ENCODE results near the gene C3.
A peak's percentile ranks its signal among the peaks of the same experiment; 100 is the strongest.

DNA sequence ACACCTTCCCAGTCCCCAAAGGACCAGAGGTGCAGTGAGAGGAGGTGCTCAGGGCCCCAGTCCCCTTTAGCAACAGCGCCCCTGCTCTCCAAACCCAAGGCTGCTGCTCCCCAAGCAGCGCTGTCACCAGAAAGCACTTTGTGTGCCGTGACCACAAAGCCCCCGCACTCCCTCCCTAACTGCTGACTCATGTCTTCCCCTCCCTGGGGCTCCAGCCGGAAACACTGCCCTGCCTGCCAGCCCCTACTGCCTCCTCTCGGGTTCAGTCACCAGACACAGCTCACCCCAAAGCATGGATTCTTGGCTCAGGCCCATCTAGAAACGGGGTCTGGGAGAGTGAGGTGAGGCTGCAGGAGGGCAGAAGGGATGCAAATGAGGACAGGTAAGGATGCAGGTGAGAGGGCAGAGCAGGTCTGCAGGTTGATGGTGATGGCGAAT lies 45.6 kb downstream of the C3 start:
- TF ChIP-seq, protein P1, sequence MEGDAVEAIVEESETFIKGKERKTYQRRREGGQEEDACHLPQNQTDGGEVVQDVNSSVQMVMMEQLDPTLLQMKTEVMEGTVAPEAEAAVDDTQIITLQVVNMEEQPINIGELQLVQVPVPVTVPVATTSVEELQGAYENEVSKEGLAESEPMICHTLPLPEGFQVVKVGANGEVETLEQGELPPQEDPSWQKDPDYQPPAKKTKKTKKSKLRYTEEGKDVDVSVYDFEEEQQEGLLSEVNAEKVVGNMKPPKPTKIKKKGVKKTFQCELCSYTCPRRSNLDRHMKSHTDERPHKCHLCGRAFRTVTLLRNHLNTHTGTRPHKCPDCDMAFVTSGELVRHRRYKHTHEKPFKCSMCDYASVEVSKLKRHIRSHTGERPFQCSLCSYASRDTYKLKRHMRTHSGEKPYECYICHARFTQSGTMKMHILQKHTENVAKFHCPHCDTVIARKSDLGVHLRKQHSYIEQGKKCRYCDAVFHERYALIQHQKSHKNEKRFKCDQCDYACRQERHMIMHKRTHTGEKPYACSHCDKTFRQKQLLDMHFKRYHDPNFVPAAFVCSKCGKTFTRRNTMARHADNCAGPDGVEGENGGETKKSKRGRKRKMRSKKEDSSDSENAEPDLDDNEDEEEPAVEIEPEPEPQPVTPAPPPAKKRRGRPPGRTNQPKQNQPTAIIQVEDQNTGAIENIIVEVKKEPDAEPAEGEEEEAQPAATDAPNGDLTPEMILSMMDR (IDR thresholded peaks at IDR 0.05) = no peak
- no peak for TF ChIP-seq POLR2A (IDR thresholded peaks at IDR 0.05)
- peak in 1 of 2 donors; percentile 51 for TF ChIP-seq POLR2AphosphoS5 (IDR thresholded peaks at IDR 0.05)
- TF ChIP-seq EP300 (IDR thresholded peaks at IDR 0.05) = no peak

Data from upper lobe of left lung (tissue), 4 donors.